GM19467 (cell line): ENCODE data around the gene DYNLT2.

Experiments used
- ATAC-seq: cut with Tn5 transposase; IDR thresholded peaks from one replicate; pipeline ENCODE4 v1.9.1; 2021; ENCODE audit warnings: mild to moderate bottlenecking, moderate library complexity; ENCODE audit not compliant: unreplicated experiment

DYNLT2 gene, protein sequence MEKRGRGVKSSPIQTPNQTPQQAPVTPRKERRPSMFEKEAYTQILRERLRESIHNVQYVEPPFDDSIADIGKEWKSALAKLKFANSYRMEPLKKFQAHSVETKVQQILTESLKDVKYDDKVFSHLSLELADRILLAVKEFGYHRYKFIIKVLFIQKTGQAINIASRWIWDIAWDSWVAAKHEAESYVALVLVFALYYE

DNA sequence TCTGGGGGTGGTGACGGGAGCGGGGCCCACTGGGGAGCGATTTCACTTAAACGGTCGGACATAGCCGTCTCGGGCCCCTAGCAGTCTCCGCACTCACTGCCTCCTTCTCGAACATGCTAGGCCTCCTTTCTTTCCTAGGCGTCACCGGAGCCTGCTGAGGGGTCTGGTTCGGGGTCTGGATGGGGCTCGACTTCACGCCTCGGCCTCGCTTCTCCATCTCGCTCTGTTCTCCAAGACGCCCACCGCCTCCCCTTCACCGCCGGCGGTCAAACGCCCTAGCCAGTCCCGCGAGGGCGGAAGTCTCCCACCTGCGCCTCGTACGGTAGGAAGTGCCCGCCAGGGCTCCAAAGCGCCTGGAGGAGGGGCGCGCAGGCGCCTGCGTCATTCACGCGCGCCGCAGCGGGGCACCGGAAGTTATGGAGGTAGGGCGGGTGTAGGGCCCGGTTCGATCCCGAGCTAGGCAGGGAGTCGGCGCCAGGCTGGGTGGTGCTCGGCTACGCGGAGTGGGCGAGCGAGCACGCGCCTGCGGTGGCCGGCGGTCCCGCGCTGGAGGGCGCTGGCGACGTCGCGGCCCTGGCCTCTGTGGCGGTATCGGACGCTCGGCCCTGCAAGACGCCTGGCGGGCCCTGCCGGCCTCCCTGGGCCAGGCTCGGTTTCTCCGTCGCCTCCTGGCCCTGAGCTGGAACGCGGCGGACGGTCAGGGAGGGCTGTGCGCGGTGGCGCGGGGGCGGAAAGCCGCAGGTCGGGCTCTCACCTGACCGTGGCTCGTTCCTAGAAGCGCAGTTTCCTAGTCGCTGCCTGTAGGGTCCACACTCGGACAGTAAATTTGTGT, at the start of gene DYNLT2, which contains the start of gene ERMARD:
Gene DYNLT2 (minus strand): TSS at position 331 of the 832 bp plus-strand sequence. CDS start 114 bp downstream, at position 217.
Gene ERMARD (plus strand): TSS at position 381 of the 832 bp plus-strand sequence. CDS start 36 bp downstream, at position 417.
- ATAC-seq = peak; percentile 94

- peak; percentile 54 for ATAC-seq
Observed at GRCh38 chr6:169800668-169801395, 49.5 kb upstream of the DYNLT2 start.

DNA sequence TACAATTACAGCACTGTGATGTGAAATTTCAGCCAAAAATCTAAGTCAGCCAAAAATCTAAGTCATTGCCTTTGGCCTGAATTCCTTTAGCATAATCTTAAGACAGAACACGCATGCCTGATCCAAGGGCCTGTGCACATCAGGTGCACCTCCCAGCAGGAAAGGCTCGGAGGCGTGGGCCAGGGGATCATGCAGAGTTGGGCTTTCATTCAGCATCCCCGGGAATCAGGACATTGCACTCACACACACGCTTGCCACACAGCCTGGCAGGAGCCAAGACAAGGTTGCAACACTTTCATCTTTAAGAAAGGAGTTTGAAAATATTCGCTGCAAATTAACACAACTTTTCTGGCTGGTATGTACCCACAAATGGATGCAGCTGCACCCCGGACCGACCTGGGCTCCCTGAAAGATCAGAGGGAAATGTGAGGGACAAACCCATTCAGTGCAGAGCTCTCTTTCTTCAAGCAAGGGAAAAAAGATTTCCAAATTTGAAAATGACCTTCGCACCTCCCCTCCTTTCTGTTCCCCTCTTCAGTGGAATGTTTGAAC, 48.8 kb upstream of the DYNLT2 start:
- ATAC-seq = no peak

- no peak for ATAC-seq
Observed at GRCh38 chr6:169799474-169799926, 48.1 kb upstream of the DYNLT2 start.

DNA sequence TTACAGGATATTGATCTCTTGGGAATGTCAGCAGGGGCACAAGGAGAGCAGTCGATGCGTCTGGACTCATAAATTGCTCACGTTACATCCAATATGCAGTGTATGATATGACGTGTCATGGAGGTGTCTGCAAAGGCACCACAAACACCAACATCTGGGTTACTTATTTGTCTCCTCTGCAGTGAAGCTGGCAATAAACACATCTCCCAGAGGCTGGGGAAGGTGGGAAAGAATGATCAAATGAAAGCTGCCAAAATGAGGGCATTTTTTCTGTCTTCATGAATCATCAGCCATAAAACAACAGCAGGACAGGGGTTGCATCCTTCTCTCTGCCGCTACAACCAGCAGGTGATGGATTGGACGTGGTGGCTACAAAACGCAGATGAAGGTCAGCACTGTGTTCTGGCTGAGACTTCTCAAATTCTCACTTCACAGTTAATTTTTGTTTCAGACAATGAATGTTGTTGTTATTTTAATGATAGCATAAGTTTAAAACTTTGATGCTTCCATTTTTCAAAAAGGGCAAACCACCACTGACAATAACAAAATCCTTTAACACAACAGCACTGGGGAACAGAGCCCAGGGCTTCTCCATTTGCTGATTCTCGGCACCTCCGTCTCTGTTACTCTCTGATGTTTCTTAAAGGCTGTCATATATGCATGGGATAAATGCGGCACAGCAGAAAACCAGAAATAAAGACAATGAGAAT, 47.5 kb upstream of the DYNLT2 start:
- no peak for ATAC-seq

DNA sequence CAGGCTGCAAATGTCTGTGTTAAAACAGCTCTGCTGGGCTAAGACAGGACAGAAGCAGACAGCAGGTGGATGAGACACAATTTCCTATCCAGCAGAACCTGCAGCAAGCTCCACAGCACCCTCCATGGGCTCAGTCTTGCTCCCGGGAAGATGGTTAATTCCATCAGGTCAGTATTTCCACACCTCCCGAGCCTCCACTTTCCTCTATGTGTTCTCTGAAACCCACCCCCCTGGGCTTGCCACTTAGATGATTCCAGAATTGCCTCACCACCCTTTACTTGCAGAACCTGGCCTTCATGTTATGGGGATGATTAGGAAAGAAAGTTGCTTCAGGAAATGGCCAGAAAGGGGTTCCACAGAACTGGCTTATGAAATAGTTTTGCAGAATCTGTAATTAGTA, 43.8 kb upstream of the DYNLT2 start:
- ATAC-seq = no peak

DNA sequence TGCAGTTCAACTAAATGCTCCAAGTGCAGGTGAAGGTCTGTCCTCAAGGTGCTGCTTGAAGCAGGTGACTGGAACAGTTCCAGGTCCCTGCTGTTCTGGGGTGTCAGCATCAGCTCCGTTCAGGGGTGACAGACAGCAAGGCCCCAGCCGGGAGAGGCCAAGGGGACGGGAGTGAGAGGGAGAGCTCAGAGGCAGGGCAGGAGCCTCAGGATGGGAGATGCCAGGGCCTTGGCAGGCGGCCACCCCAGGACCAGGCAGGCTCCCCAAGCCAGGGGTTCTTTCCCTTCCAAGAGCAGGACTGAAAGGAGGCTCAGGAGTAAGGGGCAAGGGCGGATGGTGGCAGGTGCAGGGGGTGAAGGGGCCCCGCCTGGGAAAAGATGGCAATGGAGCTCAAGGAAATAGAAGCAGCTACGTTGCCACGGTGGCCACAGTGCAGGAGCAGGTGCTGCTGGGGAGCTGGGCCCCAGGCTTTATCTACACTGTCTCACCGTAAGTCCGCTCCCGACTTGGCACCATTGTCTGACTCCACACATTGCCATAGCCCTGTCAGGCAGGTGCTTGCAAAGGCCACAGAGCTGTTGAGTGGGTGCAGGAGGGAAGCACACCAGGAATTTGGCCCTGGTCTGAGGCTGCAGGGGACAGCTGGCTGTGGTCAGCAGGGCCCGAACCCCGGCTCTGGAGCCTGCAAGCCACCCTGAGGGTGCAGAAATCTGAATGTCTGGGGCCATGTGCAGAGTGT, 43.1 kb upstream of the DYNLT2 start:
- no peak for ATAC-seq

DNA sequence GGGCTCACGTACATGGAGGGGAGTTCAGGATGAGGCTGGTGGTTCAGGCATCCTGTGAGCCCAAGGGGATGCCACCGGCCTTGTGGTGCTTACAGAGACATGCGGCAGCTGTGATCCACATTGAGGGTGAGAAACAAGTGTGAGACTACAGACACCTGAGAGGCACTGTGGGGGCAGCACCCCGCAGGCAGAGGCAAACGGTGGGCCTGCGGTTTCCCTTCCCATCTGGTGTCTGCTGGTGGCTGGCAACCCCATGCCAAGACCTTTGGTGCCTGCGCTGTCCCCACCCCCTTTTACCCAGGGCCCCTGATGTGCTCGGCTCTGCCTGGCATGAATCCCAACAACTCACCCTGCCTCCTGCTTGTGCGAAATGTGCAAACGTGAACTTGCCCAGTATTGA, 42.0 kb upstream of the DYNLT2 start:
- no peak for ATAC-seq

DNA sequence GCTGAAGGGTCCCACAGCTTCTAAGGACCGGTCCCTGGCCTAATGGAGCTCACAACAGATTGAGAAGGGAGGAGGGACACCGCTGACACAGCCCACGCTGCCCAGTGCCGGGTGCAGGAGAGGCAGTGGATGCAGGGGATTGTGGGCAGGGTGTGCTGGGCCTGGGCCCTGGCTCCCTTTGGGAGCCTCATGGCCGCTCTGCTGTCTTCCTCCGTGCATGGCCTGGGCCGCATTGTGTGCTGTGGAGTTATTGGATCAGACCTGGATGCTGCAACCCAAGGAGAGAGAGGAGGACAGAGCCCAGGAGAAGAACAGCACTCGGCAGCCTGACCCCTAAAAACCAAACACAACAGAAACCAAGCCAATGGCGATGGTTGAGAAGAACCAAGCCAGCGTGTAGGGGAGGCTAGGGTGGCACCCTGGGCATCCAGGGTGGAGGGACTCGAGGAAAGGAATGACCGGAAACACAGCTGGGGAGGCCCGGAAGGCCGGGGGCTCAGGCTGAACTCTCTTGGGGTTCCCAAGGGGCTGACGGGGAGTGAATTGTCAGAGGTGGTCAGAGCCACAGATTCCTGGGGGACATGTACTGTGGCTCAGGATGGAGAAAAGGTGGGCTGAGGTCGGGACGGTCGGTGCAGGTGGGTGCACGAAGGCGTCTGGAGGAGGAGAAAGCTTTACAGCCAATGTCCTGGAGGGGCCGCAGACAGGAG, 41.1 kb upstream of the DYNLT2 start:
- no peak for ATAC-seq

DNA sequence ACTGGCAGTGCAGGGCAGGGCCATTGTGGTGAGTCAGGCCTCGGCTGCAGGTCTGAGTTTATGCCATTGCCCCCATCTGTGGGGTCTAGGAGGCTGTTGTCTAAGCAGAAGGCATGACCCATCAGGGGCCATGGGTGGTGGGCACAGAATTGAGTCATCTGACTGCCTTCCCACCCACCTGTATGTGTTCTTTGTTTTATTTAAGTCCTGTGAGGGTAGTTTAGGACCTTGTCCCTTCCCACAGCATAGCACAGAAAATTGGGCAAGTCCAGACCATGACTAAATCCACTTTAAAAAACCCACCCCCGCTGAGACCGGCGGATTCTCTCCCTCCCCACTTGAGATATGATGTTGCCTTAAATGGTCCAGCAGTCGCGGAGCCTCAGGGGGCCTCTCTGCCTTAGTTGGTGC, 40.4 kb upstream of the DYNLT2 start:
- no peak for ATAC-seq

DNA sequence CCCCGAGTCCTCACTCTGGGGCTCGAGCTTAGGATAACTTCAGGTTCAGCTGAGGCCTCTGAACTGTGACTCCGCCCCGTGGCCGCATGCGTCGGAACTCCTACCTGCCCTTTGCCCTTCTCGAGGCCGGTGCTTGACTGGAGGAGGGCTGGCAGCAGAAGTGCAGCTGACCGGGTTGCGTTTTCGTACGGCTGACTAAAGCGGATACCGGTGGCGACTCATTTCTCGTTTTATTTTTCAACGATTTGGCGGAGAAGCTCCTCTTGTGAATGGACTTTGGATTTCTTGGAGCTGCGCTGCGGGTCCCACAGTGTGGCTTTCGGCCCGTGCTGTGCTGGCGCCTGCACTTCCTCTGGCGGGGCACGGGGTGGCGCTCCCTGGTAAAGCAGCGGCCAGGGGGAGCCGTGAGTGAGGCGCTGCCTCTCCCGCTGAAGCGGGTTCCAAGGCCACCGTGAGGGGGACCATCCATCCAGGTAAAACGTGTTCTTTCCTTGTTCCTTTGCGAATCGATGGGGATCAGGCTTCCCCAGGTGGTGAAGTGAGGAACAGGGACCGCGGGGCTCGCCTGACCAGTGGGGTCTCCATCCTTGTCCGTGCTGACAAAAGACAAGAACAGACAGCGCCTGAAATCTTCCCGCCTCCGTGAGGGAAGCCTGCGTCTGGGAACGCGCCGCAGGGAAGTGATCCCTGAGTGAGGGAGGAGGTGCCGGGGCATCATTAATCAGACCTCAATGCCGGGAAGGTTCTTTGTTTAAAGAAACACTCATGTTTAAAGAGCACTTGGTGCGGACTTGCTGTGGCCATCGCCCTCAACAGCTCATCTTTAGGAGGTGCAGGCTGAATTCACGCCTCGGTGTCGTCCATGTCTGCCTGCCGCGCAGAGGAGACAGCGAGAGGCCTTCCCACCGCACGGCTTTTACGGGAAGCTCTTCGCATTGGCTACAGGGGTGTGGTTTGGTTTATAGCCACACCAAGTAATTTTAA, 38.9 kb upstream of the DYNLT2 start:
- ATAC-seq = peak; percentile 94

- no peak for ATAC-seq
Observed at GRCh38 chr6:169789146-169789943, 38.0 kb upstream of the DYNLT2 start.

DNA sequence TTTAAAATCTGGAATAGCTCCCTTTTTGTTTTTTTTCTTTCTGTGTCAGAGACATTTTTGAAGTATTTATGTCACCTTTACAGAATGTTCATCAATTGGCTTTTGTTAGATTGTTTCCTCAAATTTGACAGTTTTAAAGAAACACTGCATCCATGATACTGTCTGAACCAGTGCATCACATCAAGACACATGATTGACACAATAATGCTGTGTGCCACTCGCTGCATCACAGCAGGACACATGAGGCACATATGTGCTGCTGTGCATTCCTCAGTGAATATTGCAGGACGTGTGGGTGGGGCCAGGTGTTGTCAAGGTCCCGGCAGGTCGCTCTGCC, 37.4 kb upstream of the DYNLT2 start:
- ATAC-seq = no peak

DNA sequence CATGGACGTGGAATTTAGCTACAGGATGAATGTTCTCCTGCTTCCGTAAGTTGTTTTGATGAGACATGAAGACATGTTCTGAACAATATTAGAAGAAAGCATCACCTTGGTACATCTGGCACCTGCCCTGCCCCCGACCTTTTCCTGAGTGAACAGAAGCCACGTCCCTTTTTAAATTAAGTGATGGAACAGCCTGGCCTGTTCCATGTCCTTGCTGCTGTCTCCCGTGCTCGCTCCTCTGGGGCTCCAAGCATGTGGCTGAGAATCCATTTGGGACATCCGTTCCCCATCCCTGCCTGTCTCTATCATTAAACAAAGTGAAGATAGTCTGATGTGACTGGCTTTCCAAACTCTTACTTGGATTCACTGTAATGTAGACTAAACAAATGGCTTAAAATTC, 36.4 kb upstream of the DYNLT2 start:
- no peak for ATAC-seq

DNA sequence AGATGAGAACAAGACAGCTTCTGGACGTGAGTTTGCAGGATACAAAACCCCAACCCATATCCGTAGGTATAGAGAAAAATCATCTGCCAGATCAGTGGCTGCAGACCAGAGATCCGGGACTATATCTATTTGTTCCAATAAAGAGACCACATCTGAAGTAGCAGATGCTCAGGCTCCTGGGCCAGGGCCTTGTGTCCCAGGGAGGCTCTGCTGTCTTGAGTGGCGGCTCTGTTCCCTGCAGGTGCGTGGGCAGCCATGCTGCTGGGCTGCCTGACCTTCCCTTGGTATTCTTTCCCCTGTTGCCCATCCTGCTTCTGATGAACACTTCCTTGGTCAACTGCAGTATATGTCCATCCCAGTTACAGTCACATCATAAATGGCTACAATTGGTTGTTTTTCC, 35.0 kb upstream of the DYNLT2 start:
- ATAC-seq = no peak

DNA sequence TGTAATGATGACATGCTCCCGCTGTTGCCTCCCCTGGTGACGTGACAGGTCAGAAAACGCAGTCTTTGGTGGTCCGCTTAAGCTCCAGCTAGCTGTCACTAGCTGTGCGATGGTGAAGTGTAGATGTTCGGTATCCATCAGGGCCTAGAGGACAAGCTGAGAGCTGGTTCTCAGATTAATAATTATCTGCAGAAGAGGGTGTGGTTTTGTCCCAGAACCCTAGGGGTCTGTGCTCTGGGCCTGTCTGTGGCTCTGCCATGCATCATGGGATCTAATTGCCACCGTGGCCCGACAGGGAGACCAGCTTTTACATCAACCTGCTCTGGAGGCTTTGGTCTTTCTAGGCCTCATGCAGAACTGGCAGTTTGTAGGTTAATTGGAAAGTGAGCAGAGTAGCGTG, 34.2 kb upstream of the DYNLT2 start:
- ATAC-seq = no peak

DNA sequence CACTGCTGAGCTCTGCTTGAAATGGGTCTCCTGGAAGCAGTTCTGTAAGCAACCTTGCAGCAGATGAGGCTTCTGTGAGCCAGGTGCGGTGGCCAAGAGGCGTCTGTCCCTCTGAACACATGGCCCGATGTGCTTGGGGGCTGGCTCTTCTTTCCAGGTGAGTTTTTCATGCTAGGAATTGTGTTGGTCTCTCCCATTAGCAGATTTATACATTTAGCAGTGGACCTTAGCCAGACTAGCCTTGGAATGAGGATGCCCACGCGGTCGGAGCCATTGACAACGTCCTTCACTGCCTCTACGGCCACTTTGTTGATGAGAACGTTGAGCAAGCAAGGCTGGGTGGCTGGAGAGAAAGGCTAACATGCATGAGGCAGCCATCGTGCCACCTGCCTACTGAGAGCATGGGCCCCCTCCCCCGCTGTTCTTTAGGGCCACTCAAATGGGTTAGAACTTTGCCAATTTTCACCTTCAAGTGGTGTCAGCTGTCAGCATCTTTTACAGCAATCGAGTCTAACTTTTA, 33.5 kb upstream of the DYNLT2 start:
- no peak for ATAC-seq
